ENCODE measurements around the gene HAPLN3.

HAPLN3 gene

DNA sequence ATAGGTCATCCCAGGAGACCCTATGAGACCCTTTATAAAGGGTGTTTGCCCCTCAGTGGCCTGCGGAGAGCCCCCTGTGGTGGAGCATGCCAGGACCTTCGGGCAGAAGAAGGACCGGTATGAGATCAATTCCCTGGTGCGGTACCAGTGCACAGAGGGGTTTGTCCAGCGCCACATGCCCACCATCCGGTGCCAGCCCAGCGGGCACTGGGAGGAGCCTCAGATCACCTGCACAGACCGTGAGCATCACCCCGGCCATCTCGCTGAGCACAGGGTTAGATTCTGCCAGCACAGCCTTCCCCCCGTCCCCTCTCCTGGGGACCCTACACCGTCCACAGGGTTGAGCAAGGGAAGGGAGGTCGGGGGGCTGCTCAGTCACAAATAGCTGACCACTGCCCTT is 21.6 kb downstream of the HAPLN3 start:
- DNase-seq (ENCODE audit: insufficient read length, low spot score) (no peak), FAIRE-seq (no peak)
- TF ChIP-seq, protein P1, sequence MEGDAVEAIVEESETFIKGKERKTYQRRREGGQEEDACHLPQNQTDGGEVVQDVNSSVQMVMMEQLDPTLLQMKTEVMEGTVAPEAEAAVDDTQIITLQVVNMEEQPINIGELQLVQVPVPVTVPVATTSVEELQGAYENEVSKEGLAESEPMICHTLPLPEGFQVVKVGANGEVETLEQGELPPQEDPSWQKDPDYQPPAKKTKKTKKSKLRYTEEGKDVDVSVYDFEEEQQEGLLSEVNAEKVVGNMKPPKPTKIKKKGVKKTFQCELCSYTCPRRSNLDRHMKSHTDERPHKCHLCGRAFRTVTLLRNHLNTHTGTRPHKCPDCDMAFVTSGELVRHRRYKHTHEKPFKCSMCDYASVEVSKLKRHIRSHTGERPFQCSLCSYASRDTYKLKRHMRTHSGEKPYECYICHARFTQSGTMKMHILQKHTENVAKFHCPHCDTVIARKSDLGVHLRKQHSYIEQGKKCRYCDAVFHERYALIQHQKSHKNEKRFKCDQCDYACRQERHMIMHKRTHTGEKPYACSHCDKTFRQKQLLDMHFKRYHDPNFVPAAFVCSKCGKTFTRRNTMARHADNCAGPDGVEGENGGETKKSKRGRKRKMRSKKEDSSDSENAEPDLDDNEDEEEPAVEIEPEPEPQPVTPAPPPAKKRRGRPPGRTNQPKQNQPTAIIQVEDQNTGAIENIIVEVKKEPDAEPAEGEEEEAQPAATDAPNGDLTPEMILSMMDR (IDR thresholded peaks at IDR 0.05; ENCODE audit: insufficient read depth, missing control alignments), result no peak

DNA sequence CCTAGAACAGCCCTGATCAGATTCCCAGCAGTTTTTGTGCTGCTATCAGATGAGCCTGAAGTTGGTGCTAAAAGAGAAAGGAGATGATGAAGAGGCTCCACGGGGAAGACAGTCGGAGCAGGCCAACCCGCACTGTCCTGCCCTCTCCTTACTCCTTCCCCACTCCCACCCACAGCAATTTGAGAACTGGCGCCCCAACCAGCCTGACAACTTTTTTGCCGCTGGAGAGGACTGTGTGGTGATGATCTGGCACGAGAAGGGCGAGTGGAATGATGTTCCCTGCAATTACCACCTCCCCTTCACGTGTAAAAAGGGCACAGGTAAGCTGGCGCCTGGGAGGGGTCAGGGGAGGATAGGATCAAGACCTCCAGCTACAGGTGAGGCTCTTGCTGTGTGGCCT is 22.6 kb downstream of the HAPLN3 start:
- TF ChIP-seq, protein P1 (IDR thresholded peaks at IDR 0.05; ENCODE audit: insufficient read depth, missing control alignments), result no peak
- FAIRE-seq (no peak), DNase-seq (ENCODE audit: insufficient read length, low spot score) (no peak)

DNA sequence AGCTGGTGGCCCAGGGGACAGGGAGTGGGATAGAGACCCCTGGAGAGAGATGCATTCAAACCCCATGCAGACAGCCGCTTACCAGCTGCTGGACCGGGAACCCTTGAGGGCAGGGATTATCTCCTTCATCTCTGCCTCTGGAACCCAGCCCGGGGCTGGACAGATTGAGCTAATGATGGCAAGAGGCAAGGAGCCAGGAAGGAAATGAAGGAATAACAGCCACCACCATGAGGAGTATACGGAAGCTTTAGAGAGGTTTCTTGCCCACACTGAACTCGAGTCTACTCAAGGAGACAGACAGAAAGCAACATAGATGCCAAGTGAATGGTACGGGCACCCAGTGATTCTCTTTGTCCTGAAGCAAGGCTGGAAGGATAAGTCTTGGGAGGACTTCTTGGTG is 23.2 kb downstream of the HAPLN3 start:
- DNase-seq (ENCODE audit: insufficient read length, low spot score), result no peak
- TF ChIP-seq, protein P1 (IDR thresholded peaks at IDR 0.05; ENCODE audit: insufficient read depth, missing control alignments), result no peak
- FAIRE-seq, result no peak

DNA sequence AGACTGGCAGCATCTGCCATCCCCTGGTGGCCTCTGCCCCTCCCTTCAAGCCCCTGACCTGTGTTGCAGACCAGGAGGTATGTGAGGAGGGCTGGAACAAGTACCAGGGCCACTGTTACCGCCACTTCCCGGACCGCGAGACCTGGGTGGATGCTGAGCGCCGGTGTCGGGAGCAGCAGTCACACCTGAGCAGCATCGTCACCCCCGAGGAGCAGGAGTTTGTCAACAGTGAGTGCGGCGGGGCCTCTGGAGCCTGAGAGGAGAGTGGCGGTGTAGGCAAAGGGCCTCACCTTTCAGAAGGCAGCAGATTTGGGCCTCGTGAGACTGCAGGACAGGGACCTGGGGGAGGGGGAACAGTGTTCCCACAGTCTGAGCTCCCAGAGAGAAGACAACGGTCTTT is 24.0 kb downstream of the HAPLN3 start:
- TF ChIP-seq, protein P1 (IDR thresholded peaks at IDR 0.05; ENCODE audit: insufficient read depth, missing control alignments), result no peak
- FAIRE-seq, result no peak
- no peak for DNase-seq (ENCODE audit: insufficient read length, low spot score)

DNA sequence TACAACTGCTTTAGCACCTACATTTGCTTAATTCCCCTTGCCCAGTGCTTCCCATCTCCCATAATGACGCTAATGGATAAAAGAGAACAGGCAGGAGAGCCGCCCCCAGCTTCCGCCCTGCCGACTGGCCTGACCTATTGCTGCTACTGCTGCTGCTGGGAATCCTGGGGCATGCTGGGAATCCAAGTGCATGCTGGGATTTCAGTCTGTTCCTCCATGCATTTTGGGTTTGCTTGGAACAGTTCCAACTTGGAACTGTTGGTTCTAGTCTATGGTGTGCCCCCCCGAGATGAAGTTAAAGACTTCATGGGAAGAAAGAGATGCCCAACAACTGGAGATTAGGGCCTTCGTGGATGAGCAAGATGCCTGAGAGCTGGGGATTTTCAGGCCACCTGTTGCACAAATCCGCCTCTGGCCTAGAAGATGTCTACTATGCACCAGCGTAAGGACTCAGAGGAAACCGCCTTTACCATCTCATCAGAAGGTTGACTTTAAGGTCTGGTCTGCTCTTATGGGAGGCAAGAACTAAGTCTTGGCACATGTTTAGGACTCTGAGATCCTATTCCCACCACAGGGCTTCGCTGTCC is 29.0 kb downstream of the HAPLN3 start:
- no peak for FAIRE-seq
- TF ChIP-seq, protein P1 (IDR thresholded peaks at IDR 0.05; ENCODE audit: insufficient read depth, missing control alignments), result no peak
- DNase-seq (ENCODE audit: insufficient read length, low spot score), result no peak

DNA sequence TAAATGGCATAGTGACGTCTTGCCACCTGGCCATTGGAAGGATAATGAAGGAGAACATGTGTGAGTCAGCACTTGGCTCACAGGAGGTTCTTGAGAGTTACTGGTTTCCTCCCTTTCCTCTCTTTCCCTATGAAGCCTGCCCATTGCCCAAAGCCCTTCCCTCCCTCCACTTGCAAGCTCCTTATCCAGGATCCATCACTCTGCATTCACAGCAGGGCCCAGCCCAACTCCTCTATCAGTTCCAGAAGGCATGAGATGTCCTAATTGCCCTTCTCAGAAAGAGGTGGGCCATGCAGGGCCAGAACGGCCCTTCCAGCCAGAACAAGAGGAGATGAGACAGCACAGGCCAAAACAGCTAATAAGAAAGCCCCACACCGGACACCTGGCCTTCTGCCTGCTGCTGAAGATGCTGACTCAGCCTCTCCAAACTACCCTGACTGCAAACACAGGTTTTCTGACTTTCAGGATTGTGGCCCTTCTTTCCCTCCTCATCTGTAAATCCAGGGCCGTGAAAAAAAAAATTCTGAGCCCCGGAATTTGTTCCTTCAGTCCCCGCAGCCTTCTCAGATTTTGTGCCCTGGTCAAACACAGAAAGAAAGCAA is 29.7 kb downstream of the HAPLN3 start:
- TF ChIP-seq, protein P1 (IDR thresholded peaks at IDR 0.05; ENCODE audit: insufficient read depth, missing control alignments), result no peak
- DNase-seq (ENCODE audit: insufficient read length, low spot score), result no peak
- no peak for FAIRE-seq

DNA sequence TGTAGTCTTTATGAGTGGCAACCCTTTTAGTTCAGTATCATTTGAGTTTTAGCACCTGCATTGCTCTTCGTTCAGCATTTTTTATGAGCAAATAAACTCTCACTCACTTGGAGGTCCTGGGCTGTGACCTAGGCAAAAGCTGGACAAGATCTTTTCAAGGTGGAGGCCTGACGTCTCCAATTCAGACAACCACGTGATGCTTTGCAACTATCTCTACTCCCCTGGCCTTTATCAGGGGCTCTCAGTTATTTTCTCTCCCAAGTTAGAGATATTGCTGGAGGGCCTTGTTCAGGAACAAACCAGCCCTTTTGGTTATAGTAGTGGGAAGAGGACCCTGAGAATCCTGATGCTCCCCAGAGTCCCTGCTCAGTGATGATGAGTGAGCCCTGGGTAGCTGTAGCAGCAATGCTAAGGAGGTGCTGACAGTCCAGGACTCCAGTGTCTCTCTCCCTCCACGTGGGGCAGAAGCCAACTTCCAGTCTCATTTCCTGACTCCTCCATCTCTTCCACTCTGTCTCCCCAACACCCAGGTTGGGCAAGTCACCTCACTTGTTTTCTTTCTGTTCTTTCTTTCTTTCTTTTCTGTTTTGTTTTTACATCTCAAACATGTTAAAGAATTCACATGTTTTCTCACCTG is 30.4 kb downstream of the HAPLN3 start:
- no peak for FAIRE-seq
- DNase-seq (ENCODE audit: insufficient read length, low spot score), result no peak
- TF ChIP-seq, protein P1 (IDR thresholded peaks at IDR 0.05; ENCODE audit: insufficient read depth, missing control alignments), result no peak
